Measurements from ENCODE around the gene USP49.

USP49 gene

DNA sequence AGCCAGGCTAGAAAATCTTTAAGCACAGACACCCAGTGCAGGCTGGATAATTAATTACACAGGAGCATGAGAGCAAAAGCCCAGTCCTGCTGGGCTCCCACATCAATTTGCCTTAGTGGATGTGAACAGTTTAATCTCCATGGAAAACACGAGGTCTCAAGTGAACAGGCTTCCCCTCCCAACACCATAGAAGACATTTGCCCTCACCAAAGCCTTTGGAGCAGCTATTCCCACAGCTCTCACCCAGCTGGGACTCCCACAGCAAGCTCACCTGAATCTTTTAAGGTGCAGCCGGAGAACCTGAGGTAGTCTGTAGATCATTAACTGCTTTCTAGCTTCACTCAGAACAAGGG is 95.6 kb downstream of the USP49 start:
- Histone ChIP-seq H4K20me1 (ENCODE audit: insufficient read depth, low read length, poor library complexity, severe bottlenecking) (no peaks in the 10 kb centered on the region), H3K4me2 (ENCODE audit: low read depth, low read length, poor library complexity, severe bottlenecking) (no peak overlapping the region), H3K4me3 (ENCODE audit: low read length, poor library complexity, severe bottlenecking) (no peak overlapping the region), H2AFZ (ENCODE audit: low read length) (no peak overlapping the region), H3K9me3 (ENCODE audit: insufficient read depth, low read depth, low read length) (no peaks in the 10 kb centered on the region), H3K4me1 (ENCODE audit: insufficient read depth, low read length, poor library complexity, severe bottlenecking) (no peaks in the 10 kb centered on the region), H3K36me3 (ENCODE audit: insufficient read depth, low read length) (peaks cover 63% of the 10 kb centered on the region; the same call in 1 of the 2 replicates), H3K9ac (ENCODE audit: low read depth, low read length, poor library complexity, severe bottlenecking) (no peak overlapping the region), H3K27me3 (ENCODE audit: insufficient read depth, low read length, poor library complexity, severe bottlenecking) (no peaks in the 10 kb centered on the region), H3F3A (ENCODE audit: low read depth) (no peaks in the 10 kb centered on the region), H3K9me2 (replicated peaks; ENCODE audit: low read depth, low read length) (no peaks in the 10 kb centered on the region), H3K79me2 (ENCODE audit: insufficient read depth, low read length) (no peaks in the 10 kb centered on the region)
- no peak for TF ChIP-seq EZH2phosphoT487 (IDR thresholded peaks at IDR 0.05; ENCODE audit: borderline replicate concordance)
- TF ChIP-seq, protein P1, sequence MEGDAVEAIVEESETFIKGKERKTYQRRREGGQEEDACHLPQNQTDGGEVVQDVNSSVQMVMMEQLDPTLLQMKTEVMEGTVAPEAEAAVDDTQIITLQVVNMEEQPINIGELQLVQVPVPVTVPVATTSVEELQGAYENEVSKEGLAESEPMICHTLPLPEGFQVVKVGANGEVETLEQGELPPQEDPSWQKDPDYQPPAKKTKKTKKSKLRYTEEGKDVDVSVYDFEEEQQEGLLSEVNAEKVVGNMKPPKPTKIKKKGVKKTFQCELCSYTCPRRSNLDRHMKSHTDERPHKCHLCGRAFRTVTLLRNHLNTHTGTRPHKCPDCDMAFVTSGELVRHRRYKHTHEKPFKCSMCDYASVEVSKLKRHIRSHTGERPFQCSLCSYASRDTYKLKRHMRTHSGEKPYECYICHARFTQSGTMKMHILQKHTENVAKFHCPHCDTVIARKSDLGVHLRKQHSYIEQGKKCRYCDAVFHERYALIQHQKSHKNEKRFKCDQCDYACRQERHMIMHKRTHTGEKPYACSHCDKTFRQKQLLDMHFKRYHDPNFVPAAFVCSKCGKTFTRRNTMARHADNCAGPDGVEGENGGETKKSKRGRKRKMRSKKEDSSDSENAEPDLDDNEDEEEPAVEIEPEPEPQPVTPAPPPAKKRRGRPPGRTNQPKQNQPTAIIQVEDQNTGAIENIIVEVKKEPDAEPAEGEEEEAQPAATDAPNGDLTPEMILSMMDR (conservative IDR thresholded peaks at IDR 0.05; ENCODE audit: low read length) = no peak

DNA sequence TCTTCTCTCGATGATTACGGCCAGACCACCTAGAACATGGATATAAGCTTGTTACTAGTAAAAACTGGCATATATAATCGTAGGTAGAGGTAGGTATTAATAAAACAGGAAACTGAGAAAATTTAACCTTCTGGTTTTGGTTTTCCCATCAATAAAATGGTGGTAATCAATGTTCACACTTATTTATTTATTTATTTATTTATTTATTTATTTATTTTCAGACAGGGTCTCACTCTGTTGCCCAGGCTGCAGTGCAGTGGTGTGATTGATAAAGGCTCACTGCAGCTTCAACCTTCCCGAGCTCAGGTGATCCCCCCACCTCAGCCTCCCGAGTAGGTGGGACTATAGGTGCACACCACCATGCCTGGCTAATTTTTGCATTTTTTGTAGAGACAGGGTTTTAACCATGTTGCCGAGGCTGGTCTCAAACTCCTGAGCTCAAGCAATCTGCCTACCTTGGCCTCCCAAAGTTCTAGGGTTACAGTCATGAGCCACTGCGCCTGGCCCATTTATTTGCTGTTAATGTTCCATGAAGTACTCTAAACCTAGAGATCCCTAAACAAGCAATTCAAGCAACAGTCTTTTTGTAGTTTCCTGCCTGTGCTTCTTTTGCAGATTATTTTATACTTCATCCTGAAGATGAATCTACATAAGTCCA is 96.1 kb downstream of the USP49 start:
- Histone ChIP-seq H3K27me3 (ENCODE audit: insufficient read depth, low read length, poor library complexity, severe bottlenecking) (no peaks in the 10 kb centered on the region), H3K4me3 (ENCODE audit: low read length, poor library complexity, severe bottlenecking) (no peak overlapping the region), H2AFZ (ENCODE audit: low read length) (no peak overlapping the region), H3K9ac (ENCODE audit: low read depth, low read length, poor library complexity, severe bottlenecking) (no peak overlapping the region), H3K9me3 (ENCODE audit: insufficient read depth, low read depth, low read length) (no peaks in the 10 kb centered on the region), H3F3A (ENCODE audit: low read depth) (no peaks in the 10 kb centered on the region), H3K36me3 (ENCODE audit: insufficient read depth, low read length) (peaks cover 59% of the 10 kb centered on the region; the same call in 1 of the 2 replicates), H4K20me1 (ENCODE audit: insufficient read depth, low read length, poor library complexity, severe bottlenecking) (no peaks in the 10 kb centered on the region), H3K4me1 (ENCODE audit: insufficient read depth, low read length, poor library complexity, severe bottlenecking) (no peaks in the 10 kb centered on the region), H3K79me2 (ENCODE audit: insufficient read depth, low read length) (no peaks in the 10 kb centered on the region), H3K9me2 (replicated peaks; ENCODE audit: low read depth, low read length) (no peaks in the 10 kb centered on the region), H3K4me2 (ENCODE audit: low read depth, low read length, poor library complexity, severe bottlenecking) (no peak overlapping the region)
- TF ChIP-seq, protein P1 (conservative IDR thresholded peaks at IDR 0.05; ENCODE audit: low read length) = no peak
- TF ChIP-seq EZH2phosphoT487 (IDR thresholded peaks at IDR 0.05; ENCODE audit: borderline replicate concordance) = no peak

- Histone ChIP-seq H3K9me2 (replicated peaks; ENCODE audit: low read depth, low read length) (no peaks in the 10 kb centered on the region), H3K36me3 (ENCODE audit: insufficient read depth, low read length) (peaks cover 66% of the 10 kb centered on the region; the same call in 1 of the 2 replicates), H3K9ac (ENCODE audit: low read depth, low read length, poor library complexity, severe bottlenecking) (no peak overlapping the region), H3K79me2 (ENCODE audit: insufficient read depth, low read length) (no peaks in the 10 kb centered on the region), H3K4me2 (ENCODE audit: low read depth, low read length, poor library complexity, severe bottlenecking) (no peak overlapping the region), H3K9me3 (ENCODE audit: insufficient read depth, low read depth, low read length) (no peaks in the 10 kb centered on the region), H3F3A (ENCODE audit: low read depth) (no peaks in the 10 kb centered on the region), H4K20me1 (ENCODE audit: insufficient read depth, low read length, poor library complexity, severe bottlenecking) (peaks cover under 1% of the 10 kb centered on the region), H3K27me3 (ENCODE audit: insufficient read depth, low read length, poor library complexity, severe bottlenecking) (no peaks in the 10 kb centered on the region), H3K4me1 (ENCODE audit: insufficient read depth, low read length, poor library complexity, severe bottlenecking) (no peaks in the 10 kb centered on the region), H3K4me3 (ENCODE audit: low read length, poor library complexity, severe bottlenecking) (no peak overlapping the region), H2AFZ (ENCODE audit: low read length) (no peak overlapping the region)
- no peak for TF ChIP-seq EZH2phosphoT487 (IDR thresholded peaks at IDR 0.05; ENCODE audit: borderline replicate concordance)
- TF ChIP-seq, protein P1 (conservative IDR thresholded peaks at IDR 0.05; ENCODE audit: low read length) = no peak
These were observed 98.7 kb downstream of the USP49 start for GRCh38 chr6:41796474-41796873.

All from Loucy (cell line).